ENCODE measurements around the gene MSGN1.

The MSGN1 gene

DNA sequence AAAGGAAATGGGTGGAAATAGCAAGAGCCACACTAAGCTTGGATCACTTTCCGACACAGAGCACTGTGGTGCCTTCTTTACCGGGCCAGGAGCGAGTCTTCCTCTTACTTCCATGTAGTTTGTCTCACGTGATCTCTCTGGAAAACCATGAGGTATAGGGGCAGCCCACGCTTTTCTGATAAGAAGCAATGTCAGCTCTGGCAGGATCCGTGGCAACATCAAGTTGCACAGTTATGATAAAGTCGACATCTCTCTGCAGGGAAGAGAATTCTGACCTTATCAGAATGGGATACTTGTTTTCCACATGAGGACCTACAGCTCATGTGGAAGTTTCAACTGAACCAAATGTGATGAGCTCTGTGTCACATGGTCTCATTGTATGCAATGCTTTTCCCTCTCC is 29.5 kb downstream of the MSGN1 start:
- in situ Hi-C loops (cut with HindIII; ENCODE audit: low sequenced_read_pairs): no loop called here

GRCh38 chr2:17846676-17847075 is 30.4 kb downstream of the MSGN1 start:
- in situ Hi-C loops (cut with HindIII; ENCODE audit: low sequenced_read_pairs): no loop called here

GRCh38 chr2:17847236-17847635 is 31.0 kb downstream of the MSGN1 start:
- in situ Hi-C loops (cut with HindIII; ENCODE audit: low sequenced_read_pairs): no loop called here

DNA sequence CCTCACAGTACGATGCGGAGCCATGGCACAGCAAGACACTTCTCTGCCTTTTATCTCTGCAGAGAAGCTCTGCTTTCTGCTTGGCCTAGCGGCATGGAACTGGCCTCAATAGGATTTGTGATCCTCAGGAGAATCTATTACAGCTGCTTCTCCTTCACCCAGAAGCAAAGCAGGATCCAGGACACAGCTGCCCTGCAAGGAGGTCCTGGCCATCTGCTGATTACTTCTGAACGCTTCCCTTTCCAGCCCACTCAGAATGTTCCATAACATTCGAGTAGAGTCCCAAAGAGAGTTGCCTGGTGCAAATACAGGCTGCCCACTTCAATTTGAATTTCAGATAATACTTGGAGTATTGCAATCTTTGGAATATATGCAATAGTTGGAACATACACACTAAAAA is 33.0 kb downstream of the MSGN1 start:
- in situ Hi-C loops (cut with HindIII; ENCODE audit: low sequenced_read_pairs): no loop called here

DNA sequence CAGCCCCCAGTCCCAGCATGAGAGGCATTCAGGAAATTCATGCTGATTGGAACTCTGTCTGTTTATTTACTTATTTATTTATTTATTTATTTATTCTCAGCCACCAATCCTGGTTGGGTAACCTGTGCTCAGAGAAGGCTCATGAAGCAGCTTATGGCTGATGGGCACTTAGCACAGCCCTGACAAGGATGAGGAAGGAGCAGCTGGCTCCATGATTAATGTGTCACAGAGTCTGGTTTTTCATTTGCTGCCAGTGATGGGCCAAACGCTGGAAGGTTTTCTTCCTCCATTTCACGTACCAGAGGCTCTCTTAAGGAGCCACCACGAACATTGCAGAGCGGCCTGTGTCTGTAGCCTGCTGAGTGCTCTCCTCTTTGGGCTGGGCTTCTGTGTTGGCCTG is 33.9 kb downstream of the MSGN1 start:
- in situ Hi-C loops (cut with HindIII; ENCODE audit: low sequenced_read_pairs): no loop called here

GRCh38 chr2:17851731-17852585 is 35.7 kb downstream of the MSGN1 start:
- in situ Hi-C loops (cut with HindIII; ENCODE audit: low sequenced_read_pairs): no loop called here

GRCh38 chr2:17853799-17854198 is 37.5 kb downstream of the MSGN1 start:
- in situ Hi-C loops (cut with HindIII; ENCODE audit: low sequenced_read_pairs): no loop called here

GRCh38 chr2:17857021-17857420 is 40.8 kb downstream of the MSGN1 start:
- in situ Hi-C loops (cut with HindIII; ENCODE audit: low sequenced_read_pairs): no loop called here

DNA sequence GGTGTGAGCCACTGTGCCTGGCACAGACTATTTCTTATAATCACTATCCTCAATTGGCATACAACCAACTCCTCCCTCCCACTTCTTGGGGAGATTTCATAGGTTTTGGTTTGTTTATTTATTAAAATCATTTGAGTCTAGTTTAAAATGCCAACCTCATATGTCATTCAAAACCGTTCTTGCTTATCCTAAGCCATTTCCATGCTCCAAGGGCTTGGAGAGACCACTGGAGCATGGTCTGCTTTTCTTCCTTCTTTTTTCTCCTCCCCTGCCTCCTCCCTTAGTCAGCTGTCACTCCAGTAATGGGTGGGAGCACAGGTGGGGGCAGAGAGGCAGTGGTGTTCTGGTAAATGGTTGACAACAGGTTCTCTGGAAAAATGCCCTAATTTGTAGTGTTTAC is 41.8 kb downstream of the MSGN1 start:
- in situ Hi-C loops (cut with HindIII; ENCODE audit: low sequenced_read_pairs): no loop called here

DNA sequence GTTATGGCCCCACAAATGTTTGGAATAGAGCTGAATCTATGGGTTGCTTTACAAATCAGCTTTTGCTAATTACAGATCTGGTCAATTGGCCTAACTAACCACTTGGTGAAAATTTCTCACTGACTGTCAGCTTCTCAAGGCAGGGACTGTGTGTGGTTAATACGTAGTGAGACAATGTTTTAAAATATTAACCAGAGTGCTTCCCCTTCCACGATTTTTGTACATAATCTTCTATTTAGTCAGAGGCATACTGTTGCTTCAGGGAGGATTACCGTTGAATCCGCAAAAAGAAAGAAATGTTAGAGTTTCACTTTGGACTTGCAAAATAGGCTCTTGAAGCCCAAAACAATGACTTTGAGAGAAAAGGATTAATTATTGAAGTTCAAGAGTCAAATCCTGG is 47.3 kb downstream of the MSGN1 start:
- in situ Hi-C loops (cut with HindIII; ENCODE audit: low sequenced_read_pairs): no loop called here

DNA sequence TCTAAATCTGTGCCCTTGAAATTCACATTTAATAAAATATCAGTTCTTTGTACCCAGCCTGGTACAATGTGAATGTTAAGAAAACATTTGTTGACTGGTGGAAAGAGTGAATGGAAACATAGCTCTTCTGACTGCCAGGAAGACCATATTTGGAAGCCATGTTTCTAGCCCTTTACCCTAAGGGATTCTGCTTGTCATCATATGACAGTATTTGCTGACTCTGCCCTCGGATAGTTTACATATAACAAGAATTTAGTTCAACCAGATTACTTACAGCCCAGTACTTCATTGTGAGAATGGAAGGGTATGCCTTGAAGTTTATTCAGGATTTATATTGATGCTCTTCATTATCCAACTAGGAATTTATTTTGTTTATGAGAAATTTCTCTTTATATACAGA is 48.4 kb downstream of the MSGN1 start:
- in situ Hi-C loops (cut with HindIII; ENCODE audit: low sequenced_read_pairs): no loop called here

- in situ Hi-C loops (cut with HindIII; ENCODE audit: low sequenced_read_pairs): no loop called here
Observed at GRCh38 chr2:17867133-17867532, 50.9 kb downstream of the MSGN1 start.
